ENCODE data around the gene TMEM187. TPM values are rescaled to one million over a fixed set of nuclear protein-coding genes. Genes with fewer than 3 reads are reported as not detected.

TMEM187 gene
- total and polyA plus RNA-seq, 2 of the 4 experiments (the other 2 are of a cell fraction) = 3.4 to 6.2 TPM

DNA sequence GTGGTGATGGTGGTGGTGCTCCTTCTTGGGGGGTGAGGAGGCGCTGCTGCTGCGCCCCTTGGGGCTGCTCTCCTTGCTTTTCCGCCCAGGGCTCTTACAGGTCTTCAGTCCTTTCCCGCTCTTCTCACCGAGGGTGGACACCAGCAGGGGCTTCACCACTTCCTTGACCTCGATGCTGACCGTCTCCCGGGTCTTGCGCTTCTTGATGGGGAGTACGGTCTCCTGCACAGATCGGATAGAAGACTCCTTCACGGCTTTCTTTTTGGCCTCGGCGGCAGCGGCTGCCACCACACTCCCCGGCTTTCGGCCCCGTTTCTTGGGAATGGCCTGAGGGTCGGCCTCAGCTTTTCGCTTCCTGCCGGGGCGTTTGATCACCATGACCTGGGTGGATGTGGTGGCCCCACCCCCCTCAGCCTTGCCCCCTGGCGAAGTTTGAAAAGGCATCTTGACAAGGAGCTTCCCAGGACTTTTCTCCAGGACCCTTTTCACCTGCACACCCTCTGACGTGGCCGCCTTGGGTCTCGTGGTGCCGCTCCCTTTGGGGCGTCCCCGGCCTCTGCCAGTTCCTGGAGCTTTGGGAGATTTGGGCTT, 58.3 kb downstream of the TMEM187 start:
- H3K27me3 ChIP-seq (ENCODE audit: control insufficient read depth, insufficient read depth, low read length) = no peaks in the 10 kb centered on the region
- no peak overlapping the region for H2BK120ac ChIP-seq (ENCODE audit: low read depth, low read length)
- intact Hi-C loops (cut with micrococcal nuclease) = no loop called here
- no peak for TF ChIP-seq POLR2A (IDR thresholded peaks at IDR 0.05; ENCODE audit: low read depth, low read length)
- TF ChIP-seq, protein P1, sequence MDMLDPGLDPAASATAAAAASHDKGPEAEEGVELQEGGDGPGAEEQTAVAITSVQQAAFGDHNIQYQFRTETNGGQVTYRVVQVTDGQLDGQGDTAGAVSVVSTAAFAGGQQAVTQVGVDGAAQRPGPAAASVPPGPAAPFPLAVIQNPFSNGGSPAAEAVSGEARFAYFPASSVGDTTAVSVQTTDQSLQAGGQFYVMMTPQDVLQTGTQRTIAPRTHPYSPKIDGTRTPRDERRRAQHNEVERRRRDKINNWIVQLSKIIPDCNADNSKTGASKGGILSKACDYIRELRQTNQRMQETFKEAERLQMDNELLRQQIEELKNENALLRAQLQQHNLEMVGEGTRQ (IDR thresholded peaks at IDR 0.05; ENCODE audit: low read depth, low read length) = no peak
- no peak for TF ChIP-seq MAFK (IDR thresholded peaks at IDR 0.05; ENCODE audit: low read depth, low read length)
- no peak for TF ChIP-seq NFE2L2 (IDR thresholded peaks at IDR 0.05; ENCODE audit: low read depth, low read length)
- TF ChIP-seq, protein P2, sequence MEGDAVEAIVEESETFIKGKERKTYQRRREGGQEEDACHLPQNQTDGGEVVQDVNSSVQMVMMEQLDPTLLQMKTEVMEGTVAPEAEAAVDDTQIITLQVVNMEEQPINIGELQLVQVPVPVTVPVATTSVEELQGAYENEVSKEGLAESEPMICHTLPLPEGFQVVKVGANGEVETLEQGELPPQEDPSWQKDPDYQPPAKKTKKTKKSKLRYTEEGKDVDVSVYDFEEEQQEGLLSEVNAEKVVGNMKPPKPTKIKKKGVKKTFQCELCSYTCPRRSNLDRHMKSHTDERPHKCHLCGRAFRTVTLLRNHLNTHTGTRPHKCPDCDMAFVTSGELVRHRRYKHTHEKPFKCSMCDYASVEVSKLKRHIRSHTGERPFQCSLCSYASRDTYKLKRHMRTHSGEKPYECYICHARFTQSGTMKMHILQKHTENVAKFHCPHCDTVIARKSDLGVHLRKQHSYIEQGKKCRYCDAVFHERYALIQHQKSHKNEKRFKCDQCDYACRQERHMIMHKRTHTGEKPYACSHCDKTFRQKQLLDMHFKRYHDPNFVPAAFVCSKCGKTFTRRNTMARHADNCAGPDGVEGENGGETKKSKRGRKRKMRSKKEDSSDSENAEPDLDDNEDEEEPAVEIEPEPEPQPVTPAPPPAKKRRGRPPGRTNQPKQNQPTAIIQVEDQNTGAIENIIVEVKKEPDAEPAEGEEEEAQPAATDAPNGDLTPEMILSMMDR (conservative IDR thresholded peaks at IDR 0.05; ENCODE audit: low read depth, low read length) = no peak
- dilution Hi-C loops (cut with HindIII; ENCODE audit: low sequenced_read_pairs, unreplicated experiment) = no loop called here
- DNase-seq = no peak
- no peak overlapping the region for H3K4me2 ChIP-seq (ENCODE audit: low read depth, low read length)
- no peak overlapping the region for H2BK20ac ChIP-seq (ENCODE audit: low read depth, low read length)
- WGBS, 2 experiments (ENCODE audit: extremely low coverage in 2 of 2, insufficient read length in 1 of 2) = 85% methylated on average over 23 of the region's 29 CpGs; no CpG with 5 or more reads in 1 of the 2 experiments
- no peak overlapping the region for H3K4ac ChIP-seq (ENCODE audit: low read depth, low read length)
- BruUV-seq (replicated peaks) = no TSS peak
- H3K27ac ChIP-seq (ENCODE audit: insufficient read depth, low read length) = no peak overlapping the region
- ChIA-PET CTCF (no interaction called here), POLR2A (ENCODE audit: unreplicated experiment) (no interaction called here)
- H3K4me3 ChIP-seq (ENCODE audit: insufficient read depth, low read depth, low read length) = no peak overlapping the region
- peaks cover 18 to 34% of the 10 kb centered on the region in 2 experiments; a peak in 3 of 4 replicates for H3K79me1 ChIP-seq (ENCODE audit: low read depth in 1 of 2, low read length in 2 of 2)
- no peak for ATAC-seq (ENCODE audit: low read depth)
- H4K91ac ChIP-seq (ENCODE audit: insufficient read depth, low read depth, low read length) = no peak overlapping the region
- H3K56ac ChIP-seq (ENCODE audit: extremely low read depth, insufficient read depth, low read length) = no peak overlapping the region
- H3K9me3 ChIP-seq (ENCODE audit: control insufficient read depth, insufficient read depth, low read length) = no peaks in the 10 kb centered on the region
- no peak overlapping the region for H4K5ac ChIP-seq (ENCODE audit: low read depth, low read length)
- H3K14ac ChIP-seq (replicated peaks; ENCODE audit: low read depth, low read length) = no peak overlapping the region
- H4K20me1 ChIP-seq (ENCODE audit: insufficient read depth, low read length) = peaks cover 26% of the 10 kb centered on the region
- H2AK5ac ChIP-seq (ENCODE audit: low read depth, low read length) = no peak overlapping the region
- no peak overlapping the region for H4K8ac ChIP-seq (ENCODE audit: low read depth in 2 of 2, low read length in 2 of 2)
- H3K36me3 ChIP-seq (ENCODE audit: control insufficient read depth, insufficient read depth, low read length) = peaks cover 18% of the 10 kb centered on the region
- no peak overlapping the region for H3K9ac ChIP-seq (ENCODE audit: low read depth, low read length)
- no peak overlapping the region for H2BK15ac ChIP-seq (ENCODE audit: low read depth, low read length)
- no peak overlapping the region for H3K23ac ChIP-seq (ENCODE audit: low read depth, low read length)
- H2AFZ ChIP-seq (replicated peaks; ENCODE audit: low read length, poor library complexity) = no peak overlapping the region
- no peak overlapping the region for H3K18ac ChIP-seq (ENCODE audit: low read depth, low read length)
- no peak overlapping the region for H2AK9ac ChIP-seq (replicated peaks; ENCODE audit: low read depth, low read length, poor library complexity)
- peaks cover 8% of the 10 kb centered on the region; the same call in 1 of the 2 replicates for H3K9me1 ChIP-seq (ENCODE audit: insufficient read depth, low read length)
- H3K4me1 ChIP-seq (ENCODE audit: control insufficient read depth, insufficient read depth, low read length) = peaks cover 3% of the 10 kb centered on the region
- no peak overlapping the region for H2BK5ac ChIP-seq (ENCODE audit: low read depth, low read length, poor library complexity, severe bottlenecking)
- in situ Hi-C loops (cut with MboI; ENCODE audit: low sequenced_read_pairs) = no loop called here

All from IMR-90 (cell line).